Measurements from ENCODE around the gene CXCL5. TPM values are rescaled to one million over a fixed set of nuclear protein-coding genes. Genes with fewer than 3 reads are reported as not detected.
A peak's percentile ranks its signal among the peaks of the same experiment; 100 is the strongest.

The CXCL5 gene
- total and polyA plus RNA-seq, 2 of the 13 experiments (the other 11 are each of a cell fraction or from before 2014, with no cell fraction given): not detected

GRCh38 chr4:74012130-74012529 is 13.7 kb upstream of the CXCL5 start:
- FAIRE-seq (no peak), DNase-seq (ENCODE audit: low spot score) (no peak), ATAC-seq (no peak)
- no peak overlapping the region for H3K4me3 ChIP-seq (replicated peaks in 1 of 3; ENCODE audit: insufficient read depth in 1 of 3, low read depth in 2 of 3, low read length in 3 of 3)
- no peak overlapping the region for H3K9ac ChIP-seq (ENCODE audit: insufficient read depth, low read depth, low read length)
- CTCF ChIA-PET (ENCODE audit: low intra/inter-chr PET ratio, low total read pairs): no interaction called here
- in situ Hi-C loops (cut with HindIII; ENCODE audit: extremely low pct_ligation_motif_present, low pct_unique_long_range_greater_than_20kb) (no loop called here), intact Hi-C loops (cut with micrococcal nuclease; ENCODE audit: unreplicated experiment) (no loop called here)
- no peaks in the 10 kb centered on the region for H3K4me1 ChIP-seq (ENCODE audit: insufficient read depth, low read length)
- no TSS peak for BruUV-seq (replicated peaks)
- no peak overlapping the region for H2AFZ ChIP-seq (ENCODE audit: low read length)
- TF ChIP-seq MAFF (IDR thresholded peaks at IDR 0.05; ENCODE audit: low read depth, low read length) (peak; percentile 50), MAFK (conservative IDR thresholded peaks at IDR 0.05 in 1 of 2, IDR thresholded peaks at IDR 0.05 in 1 of 2; ENCODE audit: low read length in 2 of 2) (peak; percentile 58 to 65; a peak in 3 of 4 replicates), DNMT1 (CRISPR knock-in tag; IDR thresholded peaks at IDR 0.05) (no peak)
- H3K9me3 ChIP-seq (ENCODE audit: low read length): no peaks in the 10 kb centered on the region
- WGBS (ENCODE audit: low lambda C conversion rate): 13% methylated on average over 4 of the region's 4 CpGs
- no peaks in the 10 kb centered on the region for H3K79me2 ChIP-seq (ENCODE audit: insufficient read depth, low read length)
- H3K4me2 ChIP-seq (ENCODE audit: low read depth, low read length): no peak overlapping the region
- no peaks in the 10 kb centered on the region for H3K36me3 ChIP-seq (replicated peaks in 1 of 2; ENCODE audit: control insufficient read depth in 1 of 2, insufficient read depth in 2 of 2, low read length in 2 of 2)
- POLR2A ChIA-PET: no interaction called here
- no peak overlapping the region for H3K27ac ChIP-seq (ENCODE audit: extremely low read length, insufficient read depth, low read length)
- H3K27me3 ChIP-seq (ENCODE audit: control insufficient read depth in 1 of 2, insufficient read depth in 2 of 2, low read length in 2 of 2): no peaks in the 10 kb centered on the region
- no peaks in the 10 kb centered on the region for H4K20me1 ChIP-seq (ENCODE audit: insufficient read depth, low read length)

GRCh38 chr4:74009307-74009706 is 10.8 kb upstream of the CXCL5 start:
- Histone ChIP-seq H4K20me1 (ENCODE audit: insufficient read depth, low read length) (no peaks in the 10 kb centered on the region), H3K27me3 (ENCODE audit: control insufficient read depth in 1 of 2, insufficient read depth in 2 of 2, low read length in 2 of 2) (no peaks in the 10 kb centered on the region), H3K4me3 (replicated peaks in 1 of 3; ENCODE audit: insufficient read depth in 1 of 3, low read depth in 2 of 3, low read length in 3 of 3) (no peak overlapping the region), H3K9ac (ENCODE audit: insufficient read depth, low read depth, low read length) (no peak overlapping the region), H2AFZ (ENCODE audit: low read length) (no peak overlapping the region), H3K4me2 (ENCODE audit: low read depth, low read length) (no peak overlapping the region), H3K9me3 (ENCODE audit: low read length) (no peaks in the 10 kb centered on the region), H3K36me3 (replicated peaks in 1 of 2; ENCODE audit: control insufficient read depth in 1 of 2, insufficient read depth in 2 of 2, low read length in 2 of 2) (no peaks in the 10 kb centered on the region), H3K79me2 (ENCODE audit: insufficient read depth, low read length) (no peaks in the 10 kb centered on the region), H3K27ac (ENCODE audit: extremely low read length, insufficient read depth, low read length) (no peak overlapping the region), H3K4me1 (ENCODE audit: insufficient read depth, low read length) (peaks cover 21% of the 10 kb centered on the region)
- CTCF ChIA-PET (ENCODE audit: low intra/inter-chr PET ratio, low total read pairs): no interaction called here
- no TSS peak for BruUV-seq (replicated peaks)
- intact Hi-C loops (cut with micrococcal nuclease; ENCODE audit: unreplicated experiment) (no loop called here), in situ Hi-C loops (cut with HindIII; ENCODE audit: extremely low pct_ligation_motif_present, low pct_unique_long_range_greater_than_20kb) (no loop called here)
- FAIRE-seq (no peak), DNase-seq (ENCODE audit: low spot score) (no peak), ATAC-seq (no peak)
- 12% methylated on average over 3 of the region's 3 CpGs for WGBS (ENCODE audit: low lambda C conversion rate)
- POLR2A ChIA-PET: no interaction called here
- no peak for TF ChIP-seq ZFP82 (CRISPR knock-in tag; IDR thresholded peaks at IDR 0.05; ENCODE audit: borderline replicate concordance)
- TF ChIP-seq MTERF4 (CRISPR knock-in tag; IDR thresholded peaks at IDR 0.05): no peak
- TF ChIP-seq PRDM4 (CRISPR knock-in tag; IDR thresholded peaks at IDR 0.05; ENCODE audit: borderline replicate concordance): no peak
- no peak for TF ChIP-seq CBFB (CRISPR knock-in tag; IDR thresholded peaks at IDR 0.05)
- no peak for TF ChIP-seq GABPB1 (CRISPR knock-in tag; IDR thresholded peaks at IDR 0.05)
- no peak for TF ChIP-seq ZNF879 (CRISPR knock-in tag; IDR thresholded peaks at IDR 0.05)
- no peak for TF ChIP-seq ZNF558 (CRISPR knock-in tag; IDR thresholded peaks at IDR 0.05; ENCODE audit: borderline replicate concordance)
- no peak for TF ChIP-seq NCOR1 (IDR thresholded peaks at IDR 0.05; ENCODE audit: borderline replicate concordance, low read length)
- TF ChIP-seq ZNF33B (CRISPR knock-in tag; IDR thresholded peaks at IDR 0.05): no peak
- TF ChIP-seq RBM39 (IDR thresholded peaks at IDR 0.05; ENCODE audit: low read depth, low read length, poor library complexity, severe bottlenecking): no peak
- TF ChIP-seq BHLHE40 (IDR thresholded peaks at IDR 0.05; ENCODE audit: low read length): no peak
- no peak for TF ChIP-seq SNAPC5 (CRISPR knock-in tag; IDR thresholded peaks at IDR 0.05; ENCODE audit: borderline replicate concordance)
- no peak for TF ChIP-seq RORA (CRISPR knock-in tag; IDR thresholded peaks at IDR 0.05)
- TF ChIP-seq DR1 (CRISPR knock-in tag; IDR thresholded peaks at IDR 0.05): no peak
- no peak for TF ChIP-seq ZNF251 (CRISPR knock-in tag; IDR thresholded peaks at IDR 0.05)
